GM21515 (cell line): Measurements from ENCODE around the gene RIMS4.

Source experiments
- ATAC-seq: cut with Tn5 transposase; IDR thresholded peaks from one replicate; pipeline ENCODE4 v1.9.1; 2021; ENCODE audit not compliant: unreplicated experiment

RIMS4 gene

DNA sequence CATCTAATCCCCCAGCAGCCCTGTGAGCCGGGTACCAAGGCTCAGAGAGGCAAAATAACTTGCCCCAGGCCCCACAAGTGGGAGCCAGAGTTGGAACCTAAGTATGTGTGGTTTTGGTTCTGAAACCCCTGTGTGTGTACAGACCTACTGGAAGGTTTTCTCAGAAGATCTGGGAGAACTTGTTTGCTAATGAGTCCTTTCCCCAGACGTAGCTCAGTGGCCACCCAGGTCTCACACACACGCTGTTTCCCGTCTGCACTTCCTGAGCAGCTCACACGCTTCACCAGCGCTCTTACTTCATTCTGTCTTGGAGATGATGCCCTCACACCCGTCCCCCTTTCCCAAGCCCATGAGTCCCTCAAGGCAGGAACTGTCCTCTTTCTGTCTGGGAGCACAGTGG, 87.0 kb downstream of the RIMS4 start:
- ATAC-seq = no peak

DNA sequence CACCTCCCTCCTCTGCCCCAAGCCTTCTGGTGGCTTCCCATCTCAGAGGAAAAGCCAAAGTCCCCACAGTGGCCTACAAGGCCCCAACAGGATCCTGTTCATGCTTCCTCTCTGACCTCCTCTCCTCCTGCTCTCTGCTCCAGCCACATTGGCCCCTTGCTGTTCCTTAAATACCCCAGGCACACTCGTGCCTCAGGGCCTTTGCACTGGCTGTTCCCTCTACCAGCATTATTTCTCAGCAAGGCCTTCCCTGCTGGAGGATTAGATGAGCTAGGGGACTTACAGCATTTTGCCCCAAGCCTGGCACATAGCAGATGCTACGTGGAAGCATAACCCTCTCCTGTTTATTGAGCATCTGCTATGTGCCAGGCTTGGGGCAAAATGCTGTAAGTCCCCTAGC, 87.4 kb downstream of the RIMS4 start:
- no peak for ATAC-seq

DNA sequence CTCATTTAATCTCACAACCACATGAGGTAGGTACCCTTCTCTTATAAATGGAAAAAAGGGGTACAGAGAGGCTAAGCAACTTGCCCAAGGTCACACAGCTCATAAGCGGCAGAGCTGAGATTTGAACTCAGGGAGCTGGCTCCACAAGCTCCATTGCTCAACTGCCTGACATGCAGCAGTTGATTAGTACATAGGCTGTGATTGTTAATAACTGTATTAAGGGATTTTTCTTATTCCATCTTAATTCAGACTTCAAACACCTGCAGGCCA, 88.6 kb downstream of the RIMS4 start:
- ATAC-seq = no peak

DNA sequence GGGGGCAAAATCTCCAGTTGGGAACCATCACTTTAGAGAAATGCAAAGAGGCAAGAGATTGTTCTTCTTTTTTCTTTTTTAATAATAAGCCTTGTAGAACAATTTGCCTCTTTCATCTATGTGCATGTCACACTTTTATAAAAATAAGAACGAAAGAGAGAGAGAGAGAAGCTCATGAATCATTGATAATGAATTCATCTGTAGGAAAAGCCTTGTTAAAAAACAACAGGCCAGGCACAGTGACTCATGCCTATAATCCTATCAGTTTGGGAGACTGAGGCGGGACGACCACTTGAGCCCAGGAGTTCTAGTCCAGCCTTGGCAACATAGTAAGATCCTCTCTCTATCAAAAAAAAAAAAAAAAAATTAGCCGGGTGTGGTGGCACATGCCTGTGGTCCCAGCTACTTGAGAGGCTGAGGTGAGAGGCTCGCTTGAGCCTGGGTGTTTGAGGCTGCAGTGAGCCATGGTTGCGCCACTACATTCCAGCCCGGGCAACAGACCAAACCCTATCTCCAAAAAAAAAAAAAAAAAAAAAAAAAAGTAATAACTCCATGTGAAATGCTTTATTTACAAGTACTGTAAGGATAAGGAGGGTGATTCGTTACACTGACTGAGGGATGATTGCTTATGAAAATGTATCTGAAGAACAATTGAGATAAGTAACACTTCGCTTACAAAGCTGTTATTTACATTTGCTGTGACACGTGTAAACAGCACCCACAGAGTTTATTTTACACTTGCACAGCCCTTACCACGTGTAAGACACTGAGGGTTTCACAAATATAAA, 89.2 kb downstream of the RIMS4 start:
- ATAC-seq = no peak

DNA sequence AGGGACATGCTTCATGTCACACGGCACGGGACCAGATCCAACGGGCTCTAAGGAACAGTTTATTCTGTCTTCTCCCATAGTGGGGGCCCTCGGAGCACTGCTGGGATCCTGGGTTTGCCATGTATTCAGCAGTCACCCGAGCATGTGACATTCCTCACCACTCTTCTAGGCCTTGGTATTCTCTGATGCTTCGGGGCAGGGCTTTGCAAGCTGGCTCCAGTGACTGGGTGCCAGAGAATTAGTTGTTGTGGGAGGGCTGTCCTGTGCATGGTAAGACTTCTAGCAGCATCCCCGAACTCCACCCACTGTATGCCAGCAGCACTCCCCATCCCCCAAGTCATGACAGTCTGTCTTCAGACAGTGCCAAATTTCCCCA, 89.7 kb downstream of the RIMS4 start:
- ATAC-seq = no peak

DNA sequence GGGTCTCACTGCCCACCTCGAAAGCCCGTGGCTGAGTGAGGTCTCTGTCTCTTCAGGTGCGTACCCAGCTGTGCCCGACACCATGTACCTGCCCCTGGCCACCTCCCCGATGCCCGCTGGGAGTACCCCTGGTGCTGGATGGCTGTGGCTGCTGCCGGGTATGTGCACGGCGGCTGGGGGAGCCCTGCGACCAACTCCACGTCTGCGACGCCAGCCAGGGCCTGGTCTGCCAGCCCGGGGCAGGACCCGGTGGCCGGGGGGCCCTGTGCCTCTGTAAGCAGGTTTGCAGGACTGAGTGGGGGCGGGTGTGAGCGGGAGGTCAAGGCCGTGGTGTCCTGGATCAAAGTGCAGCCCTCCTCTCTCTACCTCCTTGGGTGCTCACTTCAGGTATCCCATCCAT, 90.5 kb downstream of the RIMS4 start:
- no peak for ATAC-seq

DNA sequence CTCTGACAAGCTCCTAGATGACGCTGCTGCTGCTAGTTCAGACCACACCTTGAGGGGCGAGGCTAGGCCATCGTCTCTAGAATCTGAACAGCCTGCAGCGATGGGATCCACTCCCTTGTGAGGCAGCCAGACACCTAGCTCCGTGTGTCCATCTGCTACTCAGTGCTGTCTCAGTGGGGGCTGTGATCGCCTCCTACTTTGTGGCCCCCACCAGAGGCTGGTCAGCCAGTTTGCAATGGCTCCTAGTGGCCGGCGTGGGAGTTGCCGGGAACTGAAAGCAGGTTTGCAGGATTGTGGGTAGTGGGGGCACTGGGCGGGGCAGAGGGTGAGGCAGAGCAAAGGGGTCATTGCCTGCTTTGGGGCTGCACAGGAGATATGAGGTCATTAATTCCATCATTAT, 92.4 kb downstream of the RIMS4 start:
- no peak for ATAC-seq

DNA sequence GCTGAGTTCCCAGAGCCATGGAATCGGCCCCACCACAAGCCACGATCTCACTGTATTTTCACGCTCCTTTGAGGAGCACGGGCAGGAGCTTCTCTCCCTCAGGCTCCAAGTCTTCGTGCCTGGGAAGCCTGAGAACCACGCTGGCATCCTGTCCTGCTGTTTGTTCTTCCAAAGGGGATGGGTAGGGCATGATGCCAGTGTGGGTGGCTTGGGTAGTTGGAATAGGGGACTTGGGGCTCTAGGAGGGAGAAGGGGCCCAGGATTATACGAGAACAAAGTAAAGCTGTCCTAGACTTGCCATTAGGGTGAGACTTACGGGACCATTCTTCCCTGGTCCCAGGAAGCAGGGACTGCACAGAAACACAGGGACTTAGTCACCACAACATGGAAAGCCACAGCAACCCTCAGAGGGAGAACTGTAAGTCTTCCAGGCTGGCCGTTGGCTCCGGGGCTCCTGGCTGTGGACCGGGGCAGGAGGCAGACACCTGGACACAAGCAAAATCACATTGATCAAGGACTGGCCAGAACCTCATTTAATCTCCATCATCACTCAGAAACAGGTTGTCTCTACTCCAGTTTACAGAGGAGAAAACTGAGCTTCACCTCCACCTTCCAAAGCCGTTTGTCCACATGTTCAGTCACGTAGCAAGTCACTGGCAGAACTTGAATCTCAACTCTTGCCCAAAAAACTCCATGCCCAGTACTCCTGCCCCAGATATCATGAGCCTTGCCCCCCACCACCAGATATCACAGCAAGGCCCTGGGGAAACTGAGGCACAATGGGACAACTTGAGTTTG, 93.8 kb downstream of the RIMS4 start:
- no peak for ATAC-seq

DNA sequence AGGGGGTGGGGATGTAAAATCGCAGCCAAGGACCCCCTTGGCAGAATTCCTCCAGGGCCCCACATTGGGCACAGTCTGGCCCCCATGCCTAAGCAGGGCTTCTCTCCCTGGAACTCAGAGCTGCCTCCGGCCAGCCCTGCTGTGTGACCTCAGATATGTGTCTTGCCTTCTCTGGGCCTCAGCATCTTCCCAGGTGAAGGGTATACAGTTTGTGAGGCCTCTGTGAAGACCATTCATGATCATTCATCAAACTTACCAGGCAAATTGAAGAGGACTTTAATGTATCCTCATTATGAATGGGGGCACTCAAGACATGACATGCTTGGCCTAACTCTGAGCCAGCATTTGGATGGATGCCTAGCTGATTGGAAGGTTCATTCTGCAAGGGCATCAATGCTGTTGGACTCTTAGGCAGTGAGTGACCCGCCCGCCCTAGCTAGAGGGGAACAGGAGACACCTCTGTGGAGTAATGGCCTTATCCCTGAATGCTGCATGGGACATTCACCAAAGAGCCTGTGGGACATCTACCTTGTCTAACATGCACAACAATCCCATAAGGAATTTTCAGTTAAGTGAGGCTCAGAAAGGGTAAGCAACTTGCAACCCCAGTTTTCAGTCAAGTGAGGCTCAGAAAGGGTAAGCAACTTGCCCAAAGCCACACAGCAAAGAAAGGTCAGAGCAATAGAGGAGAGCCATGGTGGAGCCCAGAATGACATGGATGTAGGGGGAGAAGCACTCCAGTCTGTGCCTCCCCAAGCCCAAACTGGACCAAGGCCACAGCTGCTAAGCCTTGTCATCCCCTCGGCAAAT, 94.6 kb downstream of the RIMS4 start:
- no peak for ATAC-seq

DNA sequence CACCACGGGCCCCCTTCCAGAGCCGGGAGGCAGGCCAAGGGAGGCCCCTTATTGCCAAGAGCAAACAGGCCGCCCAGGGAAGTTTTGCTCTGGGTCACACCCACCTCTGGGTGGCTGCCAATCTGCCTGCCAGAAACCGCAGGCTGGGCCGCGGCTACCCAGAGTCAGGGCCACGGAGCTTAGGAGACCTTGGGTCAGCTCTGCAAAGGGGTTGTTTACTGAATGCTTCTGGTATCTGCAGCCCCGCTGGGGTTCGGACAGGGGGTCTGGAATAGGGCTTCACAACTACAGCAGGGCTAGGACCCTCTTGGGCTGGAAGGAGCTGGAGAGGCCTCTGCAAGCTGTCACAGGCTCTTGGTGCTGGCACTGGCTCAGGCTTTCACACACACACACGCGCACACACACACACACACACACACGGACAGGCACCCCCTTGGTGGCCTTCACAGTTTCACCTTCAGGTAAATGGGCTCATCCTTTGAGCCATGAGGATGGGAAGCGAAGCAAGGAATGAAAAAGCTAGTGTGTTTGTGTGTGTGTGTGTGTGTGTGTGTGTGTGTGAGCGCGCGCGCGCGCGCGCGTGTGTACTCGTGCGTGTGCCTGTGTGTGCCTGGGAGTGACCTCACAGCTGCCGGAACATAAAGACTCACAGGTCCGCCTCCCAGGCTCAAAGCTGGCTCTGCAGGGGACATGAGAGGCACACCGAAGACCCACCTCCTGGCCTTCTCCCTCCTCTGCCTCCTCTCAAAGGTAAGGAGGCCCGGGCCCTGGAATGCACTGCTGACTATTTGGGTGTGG, 95.4 kb downstream of the RIMS4 start, which contains the start of gene CCN5:
CCN5 (plus strand) TSS at position 669 of the 798 bp plus-strand sequence; CDS start at position 691, 22 bp downstream.
- ATAC-seq = no peak

DNA sequence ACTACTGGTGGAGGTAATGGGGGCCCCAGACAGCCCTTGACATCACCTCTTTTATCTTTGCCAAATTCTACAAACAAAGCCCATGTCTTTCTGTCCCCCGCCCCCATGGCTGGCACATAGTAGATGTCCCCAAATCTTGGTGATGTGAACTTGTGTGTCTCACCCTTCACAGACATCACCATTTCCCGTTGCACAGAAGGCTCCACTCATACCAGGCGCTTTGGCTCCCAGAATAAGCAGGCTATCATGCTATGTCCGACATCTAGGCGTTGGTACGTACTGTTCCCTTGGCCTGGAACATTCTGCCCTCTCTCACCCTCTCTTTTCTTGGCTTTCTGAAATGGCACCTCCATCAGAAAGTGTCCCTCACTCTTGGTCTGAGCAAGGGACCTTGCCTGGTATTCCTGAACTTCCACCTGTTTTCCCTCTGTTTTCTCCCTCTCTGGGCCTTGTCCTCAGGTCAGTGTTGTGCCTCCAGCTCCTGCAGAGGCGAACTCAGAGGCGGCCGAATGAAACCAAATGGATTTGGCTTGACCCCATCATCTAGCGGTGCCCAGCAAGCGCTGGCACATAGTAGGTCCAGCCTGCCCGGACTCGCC, 96.1 kb downstream of the RIMS4 start:
- ATAC-seq = no peak

DNA sequence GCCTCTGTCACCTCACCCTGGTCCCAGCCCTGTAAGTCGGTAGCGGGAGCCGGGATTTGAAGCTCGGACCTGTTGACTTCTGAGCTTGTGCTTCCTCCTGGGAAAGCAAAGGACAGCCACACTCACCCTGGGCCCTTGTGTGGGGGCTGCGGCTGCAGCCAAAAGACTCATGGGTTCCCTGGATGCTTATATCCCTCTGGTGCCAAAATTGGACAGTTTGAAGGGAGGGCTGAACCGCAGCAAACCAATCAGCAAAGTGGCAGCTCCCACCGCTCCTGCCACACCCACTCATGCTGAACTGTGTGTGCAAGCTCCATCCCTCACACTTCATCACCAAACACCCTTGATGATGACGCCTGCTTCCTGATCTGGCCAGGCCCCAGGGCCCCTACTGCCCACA, 99.1 kb downstream of the RIMS4 start:
- no peak for ATAC-seq

DNA sequence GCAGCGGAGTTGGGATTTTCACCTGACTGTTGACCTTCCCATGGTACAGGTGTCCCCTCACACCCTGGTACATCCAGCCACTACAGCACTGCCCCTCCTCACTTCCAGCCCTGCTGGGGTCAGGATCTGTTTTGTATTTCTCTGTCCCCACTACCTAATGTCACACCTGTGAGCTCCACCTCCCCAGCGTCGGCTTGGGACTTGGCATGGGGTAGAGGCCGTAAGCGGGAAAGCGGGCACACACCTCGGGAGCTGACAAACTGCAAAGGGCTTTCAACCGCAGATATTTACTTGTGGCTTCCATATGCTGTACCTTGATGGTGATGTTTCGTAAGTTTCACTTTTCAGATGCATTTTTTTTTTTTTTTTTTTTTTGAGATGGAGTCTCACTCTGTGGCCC, 100.5 kb downstream of the RIMS4 start:
- no peak for ATAC-seq

DNA sequence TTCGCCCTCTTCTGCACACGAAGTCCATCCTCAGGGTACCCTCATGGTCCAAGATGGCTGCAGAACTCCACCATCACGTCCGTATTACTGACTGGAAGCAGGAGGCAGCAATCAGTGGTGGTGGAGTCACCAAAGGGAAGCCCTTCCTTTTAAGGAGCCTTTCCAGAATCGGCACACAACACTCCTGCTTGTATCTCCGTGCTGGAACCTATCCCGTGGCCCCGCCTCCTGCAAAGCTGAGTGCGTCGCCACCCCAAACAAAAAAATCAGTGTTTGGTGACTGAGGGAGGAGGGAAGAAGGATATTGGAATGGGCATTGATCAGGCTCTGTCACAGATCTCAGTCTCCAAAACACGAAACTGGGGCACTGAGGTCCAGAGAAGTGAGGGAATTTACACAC, 101.0 kb downstream of the RIMS4 start:
- no peak for ATAC-seq

DNA sequence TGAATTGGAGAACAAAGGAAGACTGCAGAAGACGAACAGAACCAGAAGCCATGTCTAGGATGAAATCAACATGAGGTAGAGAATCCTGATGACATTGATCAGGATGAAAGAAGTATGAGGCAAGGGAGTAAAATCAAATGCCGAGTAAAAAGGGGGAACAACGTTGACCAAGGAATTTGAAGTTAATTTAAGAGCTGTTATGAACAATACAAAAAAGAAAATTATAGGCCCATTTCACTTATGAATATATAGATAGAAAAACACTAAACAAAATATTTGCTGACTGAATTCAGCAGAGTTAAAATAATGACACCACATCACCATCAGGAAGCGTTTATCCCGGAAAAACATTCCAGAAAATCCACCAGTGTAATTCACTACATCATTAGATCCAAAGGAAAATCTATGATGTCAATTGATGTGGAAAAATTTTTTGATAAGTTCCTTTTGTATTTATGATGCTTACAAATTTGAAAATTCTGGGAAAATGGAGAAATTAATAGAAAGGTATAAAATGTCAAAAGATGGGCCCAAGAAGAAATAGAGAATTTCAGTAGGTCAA, 103.2 kb downstream of the RIMS4 start:
- no peak for ATAC-seq

DNA sequence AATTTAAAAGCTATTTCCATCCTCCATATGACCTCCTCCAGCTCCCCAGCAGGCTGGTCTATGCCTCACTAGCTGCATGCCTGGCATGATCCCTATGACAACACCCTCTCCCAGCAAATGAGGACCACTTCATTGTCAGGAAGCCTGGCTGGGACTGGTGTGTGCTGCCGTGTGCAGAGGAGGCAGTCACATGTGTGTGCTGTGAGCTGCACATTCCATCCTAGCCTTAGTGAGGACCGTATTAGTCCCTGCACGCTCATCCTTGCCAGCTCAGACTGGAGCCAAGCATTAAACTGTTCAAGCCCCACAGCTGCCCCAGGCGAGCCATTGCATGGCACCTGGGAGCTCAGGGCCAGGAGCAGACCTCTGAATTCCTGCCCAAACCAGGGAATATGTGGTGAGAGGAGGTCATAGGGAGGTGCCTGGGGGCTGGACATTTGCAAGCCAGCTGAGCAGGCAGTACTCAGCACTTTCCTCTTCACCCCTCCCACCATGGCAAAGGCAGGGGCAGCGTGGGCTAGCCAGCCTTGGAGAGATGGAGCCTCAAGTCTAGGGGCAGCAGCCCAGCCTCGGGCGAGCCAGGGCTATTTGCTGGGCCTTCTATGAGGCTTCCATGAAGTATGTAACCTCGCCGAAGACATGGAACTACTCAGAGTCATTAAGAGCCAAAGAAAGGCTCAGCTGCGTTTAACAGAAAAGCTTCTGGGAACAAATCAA, 103.9 kb downstream of the RIMS4 start:
- ATAC-seq = no peak

DNA sequence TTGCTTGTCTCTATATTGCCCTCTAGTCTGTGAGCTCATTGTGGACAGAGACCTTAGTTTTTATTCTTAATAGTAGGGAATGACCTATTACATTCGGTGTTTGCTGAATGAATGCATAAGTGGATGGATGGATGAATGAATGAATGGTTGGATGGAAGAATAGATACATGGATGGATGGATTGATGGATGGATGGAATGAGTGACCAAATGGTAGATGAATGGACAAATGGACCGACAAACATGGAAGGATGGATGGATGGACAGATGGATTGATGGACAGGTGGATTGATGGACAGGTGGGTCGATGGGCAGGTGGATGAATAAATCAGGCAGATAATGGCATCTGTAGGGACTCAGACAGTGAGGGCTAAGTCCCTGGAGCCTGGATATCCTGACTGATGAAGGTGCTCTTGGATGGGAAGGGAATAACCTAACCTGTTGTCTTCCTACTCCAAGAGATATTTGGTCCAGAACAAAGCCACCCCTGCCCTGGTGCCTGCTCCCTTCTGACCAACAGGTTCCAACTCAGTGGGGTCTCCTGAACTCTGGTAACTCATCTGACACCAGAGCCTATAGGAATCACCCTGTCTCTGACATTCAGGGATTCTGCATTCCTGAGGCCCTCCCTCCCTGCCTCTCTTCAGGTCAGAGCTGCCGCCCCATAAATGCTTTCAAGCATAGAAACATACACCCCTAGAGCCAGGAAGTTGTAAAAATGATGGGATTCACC, 104.8 kb downstream of the RIMS4 start:
- ATAC-seq = no peak

DNA sequence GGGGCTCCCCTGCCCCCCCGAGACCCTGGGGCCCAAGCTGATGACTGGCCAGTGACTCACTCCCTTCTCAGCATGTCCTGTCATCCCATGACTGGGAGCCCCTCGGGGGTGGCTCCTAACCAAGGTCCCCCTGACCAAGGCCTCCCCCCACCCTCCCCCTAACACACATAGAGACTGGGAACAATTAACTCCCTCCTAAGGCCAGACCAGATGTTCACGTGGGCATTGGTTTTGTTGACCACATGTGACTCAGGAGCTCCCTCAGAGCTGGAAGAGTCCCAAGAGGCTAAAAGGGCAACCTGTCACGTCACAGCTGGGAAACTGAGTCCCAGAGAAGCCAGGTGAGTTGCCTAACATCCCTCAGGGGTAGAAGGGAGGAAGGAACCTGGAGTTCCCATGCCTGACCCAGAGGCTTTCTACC, 105.8 kb downstream of the RIMS4 start:
- ATAC-seq = no peak

DNA sequence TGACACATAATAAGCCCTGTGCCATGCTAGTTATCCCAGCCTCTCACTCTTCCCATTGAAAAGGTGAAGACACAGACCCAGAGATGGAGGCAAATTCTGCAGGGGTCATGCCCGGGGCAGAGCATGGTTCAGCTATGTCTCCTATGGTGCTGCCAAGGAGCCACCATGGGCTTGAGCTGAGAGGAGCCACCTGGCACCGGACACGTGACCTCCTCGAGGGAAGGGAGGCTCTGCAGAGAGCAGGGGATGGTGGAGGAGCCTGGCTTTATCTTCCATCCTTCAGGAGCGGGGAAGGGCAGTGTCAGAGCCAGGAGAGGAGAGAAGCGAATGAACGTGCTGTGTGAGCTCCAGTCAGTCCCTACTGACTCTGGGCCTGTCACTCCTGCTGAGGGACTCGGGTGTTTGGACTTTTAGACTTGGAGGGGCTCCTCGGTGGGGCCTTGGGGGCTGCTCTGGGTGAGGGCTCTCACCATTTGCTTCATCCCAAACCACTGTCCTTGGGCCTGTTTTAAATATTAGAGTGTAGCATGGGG, 106.3 kb downstream of the RIMS4 start:
- no peak for ATAC-seq
